ENCODE data around the gene KLF7.

Gene KLF7

DNA sequence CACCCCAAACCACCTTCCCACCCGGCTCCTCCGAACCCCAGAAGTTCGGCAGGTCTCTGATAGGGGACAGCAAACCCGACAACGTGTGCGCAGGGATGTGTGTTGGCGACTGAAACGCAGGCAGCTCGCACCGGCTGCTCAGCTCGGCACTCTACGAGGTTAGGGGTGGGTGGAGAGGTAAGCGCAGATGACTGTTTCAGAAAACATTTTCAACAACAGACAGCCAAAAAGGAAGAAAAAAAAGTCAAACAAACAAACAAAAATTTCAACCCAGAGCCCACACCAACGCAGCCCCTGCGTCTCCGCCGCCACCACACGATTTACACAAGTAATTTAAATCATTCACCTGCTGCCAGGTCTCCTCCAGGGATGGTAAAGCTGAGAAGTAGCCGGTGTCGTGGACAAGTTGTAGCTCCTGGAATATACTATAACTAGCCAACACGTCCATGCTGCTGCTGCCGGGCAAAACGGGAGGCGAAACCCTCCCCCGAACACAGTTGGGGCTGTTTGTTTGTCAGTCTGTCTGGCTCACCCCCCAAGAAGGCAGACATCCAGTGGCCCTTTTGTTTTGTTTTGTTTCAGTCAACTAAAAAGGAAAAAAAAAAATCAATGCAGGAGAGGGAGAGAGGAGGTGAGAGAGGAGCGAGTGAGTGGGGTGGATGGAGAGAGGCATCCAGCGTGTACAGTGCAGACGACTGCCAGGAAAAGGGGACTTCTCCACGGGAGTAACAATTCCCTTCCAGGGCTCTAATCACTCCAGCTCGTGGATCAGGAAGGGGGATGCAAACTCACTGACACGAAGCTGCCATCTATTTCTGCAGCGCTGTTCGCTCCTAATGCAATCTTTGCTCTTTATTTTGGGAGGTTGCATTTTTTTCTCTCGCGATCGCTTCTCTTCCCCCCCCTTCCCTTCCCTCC, at the start of gene KLF7:
Gene KLF7, minus strand, starts transcription at position 828 of the 918 bp plus-strand sequence. Its CDS starts 380 bp downstream, at position 448.
- DNase-seq: peak; percentile 30

DNA sequence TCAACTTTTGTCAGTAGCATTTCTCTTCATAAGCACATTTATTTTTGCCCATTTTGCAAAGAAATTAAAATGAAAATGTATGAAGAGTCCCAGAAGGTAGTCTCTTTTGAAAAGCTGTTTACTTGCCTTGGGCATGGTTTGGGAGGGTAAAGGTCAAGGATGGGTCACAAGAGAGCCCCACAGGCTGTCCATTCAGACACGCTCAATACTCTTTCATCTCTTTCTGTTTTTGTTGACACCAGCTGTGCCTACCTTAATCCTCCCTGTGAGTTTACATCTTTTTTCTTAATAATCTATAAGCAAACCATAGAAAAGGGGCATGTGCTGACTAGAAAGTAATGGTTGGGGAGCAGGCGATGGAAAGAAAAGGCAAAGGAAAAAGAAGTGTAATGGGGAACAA, 49.6 kb upstream of the KLF7 start:
- no peak for DNase-seq

DNA sequence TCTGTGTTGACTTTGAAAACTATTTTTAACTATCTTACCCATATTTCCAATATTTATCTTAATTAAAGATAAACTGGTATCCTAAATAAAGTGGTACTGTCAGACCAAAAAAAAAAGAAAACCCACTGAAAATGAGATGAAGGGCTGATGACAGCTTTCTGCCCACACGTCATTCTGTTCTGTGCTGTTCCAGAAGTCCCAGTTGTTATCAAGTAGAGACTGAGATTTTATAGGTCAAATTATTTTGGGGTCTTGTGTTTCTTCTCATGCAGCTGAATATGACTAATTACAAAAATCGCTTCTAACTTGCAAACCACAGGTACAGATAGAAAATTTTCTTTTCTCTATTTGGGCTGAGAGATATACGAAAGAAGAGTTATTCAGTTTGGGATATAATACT, 48.7 kb upstream of the KLF7 start:
- no peak for DNase-seq

DNA sequence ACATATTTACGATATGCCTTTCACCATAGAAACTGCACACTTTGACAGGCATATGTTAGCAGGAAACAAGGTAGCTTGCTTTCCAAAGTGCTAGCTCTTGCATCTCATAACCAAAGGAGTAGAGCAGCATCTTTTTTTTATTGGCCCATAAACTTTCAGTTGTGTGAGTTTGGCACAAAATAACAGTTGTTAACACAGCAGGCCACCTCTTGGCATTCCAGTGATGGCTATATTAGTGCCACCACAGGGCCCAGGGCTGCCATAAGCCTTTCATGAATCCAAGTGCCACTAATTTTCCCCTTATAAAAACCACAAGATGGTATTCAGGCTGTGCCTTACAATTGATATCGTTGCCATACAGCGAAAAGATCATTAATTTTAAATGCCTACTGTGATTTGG, 40.3 kb upstream of the KLF7 start:
- DNase-seq: no peak

DNA sequence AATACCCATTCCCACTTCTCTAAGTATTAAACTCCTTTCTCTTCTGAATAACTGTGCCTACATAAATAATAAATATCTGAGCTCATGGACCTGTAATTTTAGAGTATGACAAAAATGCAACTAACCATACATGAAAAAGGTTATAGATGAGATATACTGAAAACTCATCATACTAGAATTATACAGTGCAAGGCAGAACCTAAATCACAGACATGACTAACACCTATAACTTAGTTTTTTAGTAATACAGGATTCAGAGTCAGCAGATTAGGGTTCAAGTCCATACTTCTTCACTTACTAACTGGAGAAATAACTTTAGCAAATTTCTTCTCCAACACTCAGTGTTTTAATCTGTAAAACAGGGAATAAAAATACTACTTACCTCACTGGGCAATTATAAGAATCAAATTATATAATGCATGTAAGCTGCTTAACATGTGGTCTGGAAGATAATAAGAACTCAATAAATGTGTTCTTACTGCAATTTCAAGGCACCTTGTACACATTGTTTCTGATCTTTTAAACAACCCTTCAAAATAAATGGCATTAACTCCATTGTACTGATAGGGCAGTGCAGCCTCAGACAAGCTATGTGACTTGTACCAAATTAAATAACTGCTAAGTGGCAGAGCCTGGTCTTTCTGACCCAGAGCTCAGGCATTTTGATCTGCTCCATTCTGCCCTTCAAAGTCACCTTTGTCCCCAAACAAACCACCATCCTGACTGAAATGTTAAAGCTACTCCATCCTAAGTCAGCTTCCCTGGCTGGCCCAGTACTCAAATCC, 39.6 kb upstream of the KLF7 start:
- DNase-seq: no peak

DNA sequence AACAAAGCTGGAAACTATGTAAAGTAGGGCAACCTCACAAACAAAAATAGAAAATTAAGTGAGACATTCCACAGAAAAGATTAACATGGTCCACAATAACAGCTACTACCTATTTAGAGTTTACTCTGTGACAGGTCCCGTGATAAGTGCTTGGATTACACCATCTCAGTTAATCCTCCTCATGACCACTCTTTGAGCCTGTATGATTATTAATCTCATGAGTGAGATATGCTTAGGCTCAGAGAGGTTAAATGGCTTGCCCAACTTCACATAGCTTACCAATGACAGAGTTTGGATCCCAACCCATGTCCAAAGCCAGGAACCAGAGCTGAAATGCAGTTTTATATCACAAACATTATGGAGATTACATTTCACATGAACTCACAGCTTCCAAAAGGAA, 37.3 kb upstream of the KLF7 start:
- DNase-seq: no peak

DNA sequence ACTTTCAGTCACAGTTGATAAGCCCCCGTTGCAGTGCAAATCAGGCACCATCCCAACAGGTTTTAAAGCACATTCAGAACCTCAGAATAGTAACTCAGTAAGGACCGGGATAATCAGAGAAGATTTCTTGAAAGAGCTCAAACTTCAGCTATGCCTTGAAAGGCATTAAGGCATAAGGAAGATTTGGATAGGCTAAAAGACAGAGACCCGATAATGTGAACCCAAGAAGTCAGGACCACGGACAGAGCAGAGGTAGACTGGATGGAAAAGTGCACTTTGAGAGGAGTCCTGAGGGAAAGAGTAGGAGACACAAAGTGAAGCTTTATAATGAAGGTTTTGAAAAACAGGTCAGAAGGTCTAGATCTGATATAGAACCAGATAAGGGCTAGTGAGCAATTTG, 36.9 kb upstream of the KLF7 start:
- no peak for DNase-seq

DNA sequence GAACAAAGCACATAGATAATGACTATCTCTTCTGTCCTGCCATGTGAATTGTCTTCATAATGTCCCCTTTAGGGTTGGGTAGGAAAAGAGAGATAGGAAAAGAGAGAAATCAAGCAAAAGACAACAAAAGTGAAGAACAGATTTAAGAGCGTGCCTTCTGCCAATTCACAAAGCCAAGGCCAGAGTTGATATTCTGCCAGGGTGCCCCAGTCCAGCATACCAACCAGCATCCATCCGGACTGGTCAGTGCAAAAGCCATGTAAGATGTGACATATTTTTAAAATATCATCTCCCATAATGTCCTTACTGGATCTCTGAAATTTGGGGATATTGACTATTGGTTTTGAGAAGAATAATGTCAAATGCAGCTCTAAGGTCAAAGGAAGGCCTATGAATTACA, 35.7 kb upstream of the KLF7 start:
- DNase-seq: no peak

DNA sequence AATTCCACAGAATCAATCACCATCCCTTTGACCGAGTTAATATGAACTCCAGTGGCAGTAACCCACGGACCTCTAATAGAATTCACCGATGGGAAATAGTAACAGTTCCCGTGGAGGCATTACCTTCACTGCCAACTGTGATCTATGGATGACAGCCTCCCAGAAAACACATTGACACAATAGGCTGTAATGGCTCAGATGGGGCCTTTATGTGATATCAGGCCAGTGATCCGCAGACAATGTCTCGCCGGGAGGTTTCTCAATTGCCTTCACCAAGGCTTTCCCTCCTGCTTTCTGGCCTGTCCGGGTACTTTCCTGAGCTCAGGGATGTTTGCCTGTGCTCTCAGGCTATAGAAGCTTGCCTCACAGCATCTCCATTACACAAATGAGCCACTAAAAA, 34.4 kb upstream of the KLF7 start:
- DNase-seq: no peak

DNA sequence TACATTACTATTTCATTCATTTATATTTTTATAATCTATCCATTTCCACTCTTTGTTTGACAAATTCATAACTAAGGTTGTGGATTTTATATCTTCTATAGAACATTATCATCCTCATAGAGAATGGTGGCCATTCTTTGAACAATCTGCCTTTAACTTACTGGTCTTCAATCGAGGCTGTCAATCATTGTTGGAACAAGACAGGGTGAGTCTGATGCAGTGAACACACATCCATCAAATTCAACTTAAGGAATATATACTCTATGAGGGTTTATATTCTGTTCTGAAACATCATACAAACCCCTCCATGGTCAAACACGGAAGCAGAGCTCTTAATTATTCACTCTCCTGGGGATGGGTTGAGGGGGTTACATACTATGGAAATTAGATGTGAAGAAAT, 28.3 kb upstream of the KLF7 start:
- no peak for DNase-seq

DNA sequence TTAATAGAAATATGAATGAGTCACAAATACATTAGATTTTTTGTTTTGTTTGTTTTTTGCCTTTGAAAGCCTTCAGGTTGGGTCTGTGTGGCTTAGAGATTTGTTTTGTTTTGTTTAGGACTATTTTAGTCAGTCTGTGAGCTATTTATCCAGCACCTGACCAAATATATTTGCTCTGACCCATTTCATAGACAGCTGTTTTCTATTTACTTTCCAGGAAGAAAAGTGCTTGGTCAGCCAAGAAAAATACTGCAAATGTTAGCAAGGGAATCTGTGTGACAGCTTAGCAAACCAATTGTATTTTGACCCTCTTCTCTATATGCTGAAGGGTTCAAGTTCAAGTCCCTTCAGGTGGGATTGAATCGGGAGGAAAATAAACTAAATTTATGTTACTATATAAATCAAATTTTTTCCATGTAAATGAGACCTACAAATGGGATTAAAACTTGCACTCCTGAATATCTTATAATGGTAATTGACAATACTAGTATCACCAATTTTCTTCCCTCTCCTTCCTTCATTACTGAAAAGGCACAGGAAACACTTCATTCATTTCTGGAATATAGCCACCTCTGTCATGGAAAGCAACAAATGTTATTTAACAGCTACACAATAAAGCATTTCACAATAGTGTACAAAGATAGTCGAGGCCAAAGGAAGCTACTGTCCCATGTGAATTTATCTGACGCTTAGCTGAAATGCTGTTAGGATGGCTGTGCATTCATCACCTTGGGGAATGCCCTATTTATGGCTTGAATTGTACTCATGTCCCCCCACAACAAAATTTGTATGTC, 23.1 kb upstream of the KLF7 start:
- DNase-seq: no peak

DNA sequence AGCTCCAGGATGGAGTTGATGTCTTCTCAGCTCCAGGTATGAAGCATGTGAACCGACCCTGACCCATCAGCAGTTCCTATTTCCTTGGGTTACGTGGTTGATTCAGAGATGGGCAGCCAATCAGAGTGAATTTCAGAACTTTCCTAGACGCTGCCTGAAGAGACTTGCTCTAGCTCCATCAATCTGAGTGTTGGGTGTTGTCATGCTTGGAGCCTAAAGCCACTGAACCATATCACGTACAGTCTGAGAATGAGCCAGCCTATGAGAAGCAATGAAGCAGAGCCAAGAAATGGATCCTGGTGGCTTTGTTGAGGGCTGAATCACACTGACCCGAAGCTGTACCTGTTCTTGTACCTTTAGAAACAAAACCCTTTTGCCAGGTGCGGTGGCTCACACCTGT, 19.6 kb upstream of the KLF7 start:
- DNase-seq: no peak

DNA sequence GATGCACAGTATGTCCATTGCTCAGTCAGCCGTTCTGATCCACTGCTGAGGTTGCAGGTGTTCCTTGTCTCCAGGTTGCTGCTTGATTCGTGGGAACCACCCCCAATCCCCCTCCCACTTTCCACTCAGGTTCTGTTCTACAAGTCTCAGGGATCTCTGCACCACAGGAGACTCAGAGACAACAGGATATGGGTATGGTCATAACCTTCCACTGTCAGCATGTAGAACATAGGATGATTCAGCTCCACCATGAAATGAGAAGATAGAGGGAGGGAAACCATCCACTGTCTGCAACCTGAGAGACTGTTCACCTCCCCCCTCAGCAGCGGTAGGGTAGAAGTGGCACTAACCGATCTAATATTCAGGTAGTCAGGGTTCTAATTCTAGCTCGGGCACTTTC, 19.0 kb upstream of the KLF7 start:
- DNase-seq: no peak

DNA sequence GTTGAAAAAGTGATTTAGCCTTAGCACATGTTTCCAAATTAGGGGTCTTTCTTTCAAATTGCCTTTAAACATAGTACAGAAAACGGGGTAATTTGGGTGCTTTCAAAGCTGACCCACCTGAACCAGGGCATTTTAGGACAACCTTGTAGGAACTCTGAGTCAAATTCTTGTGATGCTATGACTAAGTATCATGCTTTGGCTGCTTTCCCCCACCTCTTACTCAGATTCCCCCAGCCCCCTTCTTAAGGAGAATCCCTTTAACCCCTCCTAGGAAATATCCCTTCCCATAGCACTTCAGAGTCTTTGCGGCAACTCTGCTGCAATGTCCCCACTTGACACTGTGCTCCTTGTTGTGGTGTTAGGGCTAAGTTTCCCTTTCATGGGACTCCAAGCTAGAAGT, 18.6 kb upstream of the KLF7 start:
- DNase-seq: no peak

DNA sequence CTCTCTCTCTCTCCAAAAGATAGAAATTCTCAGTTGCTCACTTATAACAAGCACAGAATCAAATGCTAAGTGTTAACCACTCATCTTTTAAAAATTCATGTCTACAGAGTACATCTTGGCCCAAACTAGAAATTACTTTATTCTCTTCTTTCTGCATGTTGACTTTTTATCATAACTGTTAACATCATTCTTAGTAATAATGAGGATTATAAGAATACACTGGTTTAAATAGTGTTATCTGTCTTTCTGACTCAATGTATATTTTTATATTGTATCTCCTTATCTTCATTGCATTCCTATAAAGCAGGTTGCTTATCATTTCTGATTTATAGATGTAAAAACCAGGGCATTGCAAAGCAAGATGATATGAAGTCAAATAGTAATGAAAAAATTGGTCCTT, 17.8 kb upstream of the KLF7 start:
- DNase-seq: no peak

DNA sequence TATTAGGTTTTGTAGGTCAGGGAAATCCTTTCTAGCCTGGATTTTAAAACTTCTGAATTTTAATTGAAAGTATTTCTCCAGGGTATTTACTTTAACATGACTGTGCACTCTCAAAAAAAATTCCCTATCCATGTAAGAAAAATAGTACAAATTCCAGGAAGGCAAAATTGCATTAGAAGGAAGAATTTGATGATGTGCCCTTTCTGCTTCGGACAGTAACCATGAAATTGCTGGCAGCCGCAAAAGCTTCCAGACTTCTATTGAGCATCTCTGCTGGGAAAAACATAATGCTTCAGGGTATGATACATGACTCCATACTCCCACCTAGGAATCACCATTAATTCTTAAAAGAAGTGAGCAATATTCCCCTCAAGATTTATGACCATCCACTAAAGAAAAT, 17.2 kb upstream of the KLF7 start:
- DNase-seq: no peak

DNA sequence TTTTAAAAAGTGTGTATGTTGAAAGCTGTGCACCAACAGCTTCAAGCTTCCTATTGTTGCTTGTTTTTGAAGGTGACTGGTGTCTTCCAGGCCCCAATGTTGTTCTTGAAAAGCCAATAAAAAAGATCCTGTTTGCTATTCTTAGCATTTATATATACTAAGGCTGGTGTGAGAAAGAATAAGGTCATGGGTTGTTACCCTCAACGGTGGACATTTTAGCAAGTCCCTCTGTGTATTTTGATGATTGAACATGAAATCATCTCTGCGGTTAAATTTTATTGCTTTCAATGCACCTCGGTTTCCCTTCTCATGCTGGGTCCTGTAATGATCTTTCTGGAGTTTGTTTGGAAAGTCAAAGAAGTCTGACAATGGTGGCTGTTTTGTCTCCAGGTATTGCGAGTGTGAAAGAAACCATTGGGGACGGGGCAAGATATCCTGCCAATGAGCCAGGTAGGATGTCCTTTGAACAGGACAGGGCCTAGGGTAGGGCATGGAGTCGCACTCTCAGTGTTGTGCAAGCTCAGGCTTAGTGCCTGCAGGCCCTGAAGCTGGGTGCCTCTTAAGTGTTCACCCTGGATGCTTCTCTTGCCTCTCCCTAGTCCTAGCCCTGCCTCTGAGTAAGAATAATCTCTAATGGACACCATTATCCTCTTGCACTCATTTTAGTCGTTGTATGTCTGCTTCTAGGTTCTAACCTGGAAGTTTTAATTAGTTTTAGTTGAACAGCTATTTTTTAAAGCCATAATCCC, 16.0 kb upstream of the KLF7 start:
- no peak for DNase-seq

DNA sequence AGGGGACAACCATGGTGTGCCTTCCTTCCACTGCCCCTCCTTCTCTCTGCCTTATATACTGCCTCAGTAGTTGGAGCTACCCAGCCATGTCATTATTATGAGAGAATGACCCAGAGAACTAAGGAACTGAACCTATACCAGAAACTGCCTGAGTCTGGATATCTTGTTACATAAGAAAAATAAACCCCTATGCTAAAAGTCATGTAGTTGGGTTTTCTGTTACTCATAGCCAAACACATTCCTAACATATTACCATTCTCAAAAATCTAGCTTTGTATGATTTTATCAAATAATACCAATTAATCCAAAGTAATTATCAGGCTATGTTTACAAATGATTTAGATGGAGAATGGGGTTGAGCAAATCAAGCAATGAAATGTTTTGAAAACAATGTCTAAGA, 15.0 kb upstream of the KLF7 start:
- DNase-seq: no peak

DNA sequence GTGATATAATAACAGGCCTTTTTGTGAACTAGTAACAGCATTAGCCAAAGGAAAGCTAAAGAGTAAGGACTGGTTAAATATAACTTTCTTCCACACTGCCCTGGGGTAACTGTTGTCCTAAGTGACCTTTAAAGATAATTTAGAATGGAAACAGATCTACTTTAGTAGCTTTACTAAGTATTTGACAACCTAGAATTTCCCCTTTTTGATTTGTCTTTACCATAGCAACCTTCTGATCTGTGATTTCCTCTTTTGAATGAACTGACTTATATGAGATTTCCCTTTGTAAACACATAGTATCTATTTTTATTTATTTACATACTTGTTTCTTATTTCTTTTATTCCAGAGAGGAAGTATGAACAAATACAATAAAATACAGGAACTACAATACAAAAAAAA, 10.5 kb upstream of the KLF7 start:
- DNase-seq: no peak

DNA sequence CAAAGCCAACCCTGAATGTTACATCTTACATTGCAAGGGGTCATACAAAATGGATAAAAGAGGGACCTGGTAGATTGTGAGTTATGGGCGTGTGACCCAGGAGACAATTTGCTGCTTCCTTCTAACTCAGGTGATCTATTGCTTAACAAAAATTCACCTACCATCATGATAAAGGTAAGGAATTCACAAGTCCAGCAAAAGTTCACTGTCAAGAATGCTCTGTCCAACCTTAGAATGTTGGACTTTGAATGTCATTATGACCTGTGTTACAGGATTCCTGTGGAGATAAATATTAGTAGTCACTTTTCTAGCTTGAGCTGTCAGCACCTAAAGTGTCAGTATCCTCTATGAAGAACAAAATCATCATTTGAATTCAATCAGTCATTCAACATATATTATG, 7.9 kb upstream of the KLF7 start:
- DNase-seq: no peak

DNA sequence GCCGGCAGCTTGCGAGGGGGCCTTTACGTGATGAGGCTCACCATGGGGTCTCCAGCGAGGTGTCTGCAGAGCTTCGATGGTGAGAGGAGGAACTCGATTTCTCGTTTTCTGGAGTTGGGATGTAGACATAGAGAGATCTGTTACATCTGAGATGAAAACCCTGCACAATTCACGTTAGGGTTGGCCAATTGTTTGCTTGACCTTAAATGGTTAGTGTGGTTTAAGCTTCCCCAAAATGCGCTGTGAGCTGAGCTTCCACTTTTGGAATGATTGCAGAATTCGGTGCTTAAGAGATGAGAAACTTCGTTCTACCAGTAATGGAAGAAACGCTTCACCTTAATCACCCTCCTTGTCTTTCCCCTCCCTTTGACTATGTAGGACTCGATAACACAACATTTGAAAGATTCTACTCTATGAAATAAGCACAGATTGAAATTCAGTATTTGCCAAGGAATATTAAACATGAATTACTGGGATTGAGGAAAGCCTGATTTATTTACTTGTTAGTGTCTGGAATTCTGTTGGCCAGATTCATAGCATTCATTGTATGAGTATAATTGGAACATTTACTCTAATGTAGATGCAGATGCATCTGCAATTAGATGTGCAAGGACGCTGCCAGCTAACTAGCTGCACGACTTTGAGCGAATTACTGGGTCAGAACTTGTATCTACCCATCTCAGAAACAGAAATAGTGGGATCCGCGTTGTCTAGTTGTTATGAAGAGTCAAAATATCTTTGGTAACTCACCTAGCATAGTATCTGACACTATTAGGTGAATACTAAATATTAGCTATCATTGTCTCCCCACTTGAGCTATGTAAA, 1.6 kb upstream of the KLF7 start:
- DNase-seq: no peak

Measured in NCI-H510A (cell line).